B cell (primary cell): ENCODE data around the gene LAMB1. TPM values are rescaled to one million over a fixed set of nuclear protein-coding genes. Genes with fewer than 3 reads are reported as not detected.

Experiments
- ATAC-seq: fragments of 200-7000 bp; cut with Tn5 transposase; one replicate; pipeline ENCODE4 v1.10.0; 2021; ENCODE audit warnings: low read depth, mild to moderate bottlenecking, moderate number of reproducible peaks, moderate library complexity
- CTCF ChIA-PET: fragments of 350-600 bp; sonication (Branson Sonifier 250); formaldehyde crosslinking; loops from one replicate; lab custom pipeline; 2021; ENCODE audit warnings: antibody characterized with exemption, inconsistent platforms; lab: Charles Lee
- POLR2A ChIA-PET: fragments of 350-600 bp; sonication (Branson Sonifier 250); formaldehyde crosslinking; loops from one replicate; lab custom pipeline; 2021; ENCODE audit warnings: antibody characterized with exemption; lab: Charles Lee
- DNase-seq: peaks from one replicate; pipeline ENCODE4 v3.0.0; 2013
- H2AFZ ChIP-seq: 2 replicates; pipeline ENCODE4 v1.6.1; 2012; ENCODE audit warnings: mild to moderate bottlenecking, low read depth, low read length; ENCODE audit not compliant: insufficient read depth, poor library complexity, severe bottlenecking
- H3K27ac ChIP-seq, 2 donors: 1 replicate in 1 of 2; 2 replicates in 1 of 2; pipeline ENCODE4 v1.5.1; 2012 to 2013; ENCODE audit warnings: low read length in 2 of 2, mild to moderate bottlenecking in 2 of 2, moderate library complexity in 1 of 2
- H3K27me3 ChIP-seq, 4 experiments: fragments of 200-600 bp in 1 of 4; sonication (generic) in 1 of 4; replicated peaks in 1 of 4; 1 replicate in 2 of 4; 2 replicates in 2 of 4; pipeline versions ENCODE4 v1.6.1 to v1.7.0; 2013 to 2016; ENCODE audit warnings: low read length in 3 of 4, mild to moderate bottlenecking in 2 of 4, mixed read lengths in 1 of 4, moderate library complexity in 1 of 4; ENCODE audit not compliant: insufficient read depth in 4 of 4, control insufficient read depth in 3 of 4; ENCODE audit errors: control extremely low read depth in 1 of 4
- H3K36me3 ChIP-seq, 2 experiments: replicated peaks in 1 of 2; 1 replicate in 1 of 2; 2 replicates in 1 of 2; pipeline versions ENCODE4 v1.6.1 to v1.7.1; 2013; ENCODE audit warnings: low read length in 1 of 2; ENCODE audit not compliant: insufficient read depth in 2 of 2, control insufficient read depth in 1 of 2; ENCODE audit errors: control extremely low read depth in 1 of 2, extremely low read depth in 1 of 2
- H3K4me1 ChIP-seq, 2 donors: fragments of 200-600 bp in 1 of 2; sonication (generic) in 1 of 2; 1 replicate in 1 of 2; 2 replicates in 1 of 2; pipeline versions ENCODE4 v1.5.1 to v1.6.1; 2013 to 2017; ENCODE audit warnings: low read length in 2 of 2; ENCODE audit not compliant: control insufficient read depth in 2 of 2, insufficient read depth in 2 of 2
- H3K4me2 ChIP-seq: replicated peaks from 2 replicates; pipeline ENCODE3; 2012; ENCODE audit warnings: mild to moderate bottlenecking, low read depth, low read length; ENCODE audit not compliant: poor library complexity, severe bottlenecking
- H3K4me3 ChIP-seq, 5 experiments: fragments of 200-600 bp in 1 of 5; sonication (generic) in 1 of 5; 1 replicate in 3 of 5; 2 replicates in 2 of 5; pipeline versions ENCODE4 v1.5.1 to v1.7.0; 2011 to 2016; ENCODE audit warnings: low read length in 4 of 5, mild to moderate bottlenecking in 4 of 5, low read depth in 2 of 5, control low read depth in 1 of 5, moderate library complexity in 1 of 5; ENCODE audit not compliant: insufficient read depth in 1 of 5; ENCODE audit errors: control extremely low read depth in 1 of 5, extremely low read depth in 1 of 5
- H3K79me2 ChIP-seq: fragments of 200-600 bp; sonication (generic); one replicate; pipeline ENCODE4 v1.6.0; 2016; ENCODE audit warnings: low read length; ENCODE audit not compliant: control insufficient read depth, insufficient read depth
- H3K9ac ChIP-seq: fragments of 200-600 bp; sonication (generic); 2 replicates; pipeline ENCODE4 v1.6.1; 2017; ENCODE audit warnings: mild to moderate bottlenecking, low read length, moderate library complexity
- H3K9me3 ChIP-seq, 3 donors: one replicate each; pipeline versions ENCODE4 v1.6.1 to v1.7.1; 2013; ENCODE audit warnings: low read length in 2 of 3; ENCODE audit not compliant: control insufficient read depth in 2 of 3, insufficient read depth in 1 of 3; ENCODE audit errors: control extremely low read depth in 1 of 3
- H4K20me1 ChIP-seq: 2 replicates; pipeline ENCODE4 v1.6.0; 2012; ENCODE audit warnings: mild to moderate bottlenecking, low read length; ENCODE audit not compliant: insufficient read depth, control insufficient read depth, poor library complexity, severe bottlenecking
- H3K27ac Mint-ChIP-seq: one replicate; pipeline ENCODE4 v1.8.0; 2021; ENCODE audit warnings: mixed read lengths
- H3K27me3 Mint-ChIP-seq: one replicate; pipeline ENCODE4 v1.8.0; 2021; ENCODE audit warnings: mixed read lengths
- H3K4me1 Mint-ChIP-seq: one replicate; pipeline ENCODE4 v1.8.0; 2021; ENCODE audit warnings: mixed read lengths
- H3K4me3 Mint-ChIP-seq: one replicate; pipeline ENCODE4 v1.8.0; 2021; ENCODE audit warnings: mixed read lengths
- H3K9me3 Mint-ChIP-seq: one replicate; pipeline ENCODE4 v1.8.0; 2022; ENCODE audit warnings: mixed read lengths; ENCODE audit not compliant: insufficient read depth
- CTCF ChIP-seq: fragments of 200-600 bp; IDR thresholded peaks from one replicate; pipeline ENCODE4 v1.8.0; 2022; ENCODE audit warnings: antibody characterized with exemption, mild to moderate bottlenecking
- EZH2 ChIP-seq: IDR thresholded peaks from 2 replicates; pipeline ENCODE4 v1.6.1; 2012; ENCODE audit warnings: borderline replicate concordance, low read depth, mild to moderate bottlenecking, moderate library complexity, low read length; ENCODE audit not compliant: insufficient read depth, poor library complexity, severe bottlenecking
- WGBS: methylation state at CpG from one replicate; pipeline ENCODE4 v1.1.5; 2013; ENCODE audit warnings: missing lambda C conversion rate; ENCODE audit not compliant: insufficient coverage; 5-methylcytosine and 5-hydroxymethylcytosine counted together
- intact Hi-C: fragments of 100-400 bp; cut with micrococcal nuclease; formaldehyde crosslinking; loops from one replicate; pipeline ENCODE4 v1.10.0; 2022
- polyA plus RNA-seq: library from polyadenylated mRNA; depleted of rRNA; stranded (reverse); fragments of >200 nt; gene quantifications from 2 replicates; pipeline ENCODE4 v1.2.3, GENCODE V29; 2012
- total RNA-seq, 2 donors: library from RNA; stranded (reverse); fragments of 120-200 nt in 1 of 2; gene quantifications; 1 replicate in 1 of 2; 2 replicates in 1 of 2; pipeline versions ENCODE4 v1.2.3 to v1.2.4, GENCODE V29; 2013 to 2022

LAMB1 gene
- total and polyA plus RNA-seq, 2 donors (not counting 1 experiment from before 2014, with no cell fraction given) = not detected

- ATAC-seq = no peak
- H3K4me1 Mint-ChIP-seq = peaks cover 8% of the 10 kb centered on the region
- no peak overlapping the region for H3K4me3 Mint-ChIP-seq
- no peaks in the 10 kb centered on the region for H3K79me2 ChIP-seq
- ChIA-PET POLR2A (no interaction called here), CTCF (no interaction called here)
- intact Hi-C loops = no loop called here
- 89% methylated on average over 1 of the region's 6 CpGs for WGBS
- H3K4me3 ChIP-seq = no peak overlapping the region
- no peaks in the 10 kb centered on the region for H3K9me3 Mint-ChIP-seq
- H2AFZ ChIP-seq = no peak overlapping the region
- H3K9ac ChIP-seq = no peak overlapping the region
- no peak overlapping the region for H3K27ac Mint-ChIP-seq
- H3K27me3 Mint-ChIP-seq = peaks cover 4% of the 10 kb centered on the region
- no peak for DNase-seq
- no peaks in the 10 kb centered on the region for H3K9me3 ChIP-seq
- no peaks in the 10 kb centered on the region for H4K20me1 ChIP-seq
- no peaks in the 10 kb centered on the region for H3K27me3 ChIP-seq
- H3K4me2 ChIP-seq = no peak overlapping the region
- H3K36me3 ChIP-seq = no peaks in the 10 kb centered on the region
- H3K4me1 ChIP-seq = peaks cover 10 to 11% of the 10 kb centered on the region in 2 donors
- H3K27ac ChIP-seq = no peak overlapping the region
- TF ChIP-seq EZH2 (no peak), CTCF (no peak)
Measured at GRCh38 chr7:108046952-108047506, 44.1 kb upstream of the LAMB1 start.

- H3K27ac ChIP-seq = no peak overlapping the region
- DNase-seq (no peak), ATAC-seq (no peak)
- Mint-ChIP-seq H3K4me1 (peaks cover 6% of the 10 kb centered on the region), H3K27me3 (peaks cover 4% of the 10 kb centered on the region), H3K27ac (no peak overlapping the region), H3K9me3 (no peaks in the 10 kb centered on the region), H3K4me3 (no peak overlapping the region)
- POLR2A ChIA-PET = no interaction called here
- intact Hi-C loops = no loop called here
- H3K9me3 ChIP-seq = no peaks in the 10 kb centered on the region
- no peak overlapping the region for H2AFZ ChIP-seq
- no peaks in the 10 kb centered on the region for H3K27me3 ChIP-seq
- peaks cover 10 to 11% of the 10 kb centered on the region in 2 donors for H3K4me1 ChIP-seq
- H3K36me3 ChIP-seq = no peaks in the 10 kb centered on the region
- H4K20me1 ChIP-seq = no peaks in the 10 kb centered on the region
- CTCF ChIA-PET = no interaction called here
- TF ChIP-seq EZH2 (no peak), CTCF (no peak)
- H3K79me2 ChIP-seq = no peaks in the 10 kb centered on the region
- WGBS = 100% methylated on average over 1 of the region's 1 CpG
- no peak overlapping the region for H3K9ac ChIP-seq
- no peak overlapping the region for H3K4me3 ChIP-seq
- H3K4me2 ChIP-seq = no peak overlapping the region
Measured at GRCh38 chr7:108045669-108046068, 42.7 kb upstream of the LAMB1 start.
